GM18507 (cell line): Measurements from ENCODE around the gene E2F7.

Experiments
- DNase-seq: peaks from one replicate; pipeline ENCODE4 v3.0.0; 2011; ENCODE audit warnings: low read depth; ENCODE audit not compliant: insufficient read length; ENCODE audit errors: extremely low spot score
- FAIRE-seq: peaks from 2 replicates; lab custom pipeline; 2011; peaks lifted over from hg19 to GRCh38; lab: Jason Lieb, UNC

The E2F7 gene

GRCh38 chr12:77032406-77032805 lies 33.0 kb downstream of the E2F7 start:
- no peak for FAIRE-seq

GRCh38 chr12:77031745-77032144 lies 33.6 kb downstream of the E2F7 start:
- FAIRE-seq (no peak), DNase-seq (no peak)

More at GRCh38 chr12:77032406-77032805, 33.0 kb downstream of the E2F7 start:
- DNase-seq, result no peak

GRCh38 chr12:77025782-77026314 lies 39.5 kb downstream of the E2F7 start:
- FAIRE-seq (no peak), DNase-seq (no peak)

GRCh38 chr12:77023501-77023900 lies 41.9 kb downstream of the E2F7 start:
- DNase-seq (no peak), FAIRE-seq (no peak)

GRCh38 chr12:77019920-77020319 lies 45.4 kb downstream of the E2F7 start:
- DNase-seq, result no peak
- no peak for FAIRE-seq

GRCh38 chr12:77016606-77017005 lies 48.8 kb downstream of the E2F7 start:
- no peak for DNase-seq

GRCh38 chr12:77013091-77013490 lies 52.3 kb downstream of the E2F7 start:
- FAIRE-seq (peak; percentile 39), DNase-seq (no peak)

More at GRCh38 chr12:77016606-77017005, 48.8 kb downstream of the E2F7 start:
- no peak for FAIRE-seq

- FAIRE-seq, result peak; percentile 66
- peak; percentile 29 for DNase-seq
These were observed 54.4 kb downstream of the E2F7 start for GRCh38 chr12:77010691-77011548.

GRCh38 chr12:77007476-77007875 lies 57.9 kb downstream of the E2F7 start:
- DNase-seq, result no peak
- FAIRE-seq, result no peak

GRCh38 chr12:77005611-77006098 lies 59.7 kb downstream of the E2F7 start:
- no peak for FAIRE-seq
- no peak for DNase-seq

GRCh38 chr12:77003914-77004313 lies 61.5 kb downstream of the E2F7 start:
- FAIRE-seq (no peak), DNase-seq (no peak)

- FAIRE-seq (no peak), DNase-seq (no peak)
These were observed 62.1 kb downstream of the E2F7 start for GRCh38 chr12:77003246-77003645.

GRCh38 chr12:77002382-77002781 lies 63.0 kb downstream of the E2F7 start:
- DNase-seq (no peak), FAIRE-seq (no peak)

GRCh38 chr12:77001276-77001675 lies 64.1 kb downstream of the E2F7 start:
- DNase-seq, result no peak
- FAIRE-seq, result no peak

- FAIRE-seq (no peak), DNase-seq (no peak)
These were observed 66.3 kb downstream of the E2F7 start for GRCh38 chr12:76998908-76999556.

- DNase-seq, result no peak
- FAIRE-seq, result no peak
These were observed 67.0 kb downstream of the E2F7 start for GRCh38 chr12:76998386-76998785.

- no peak for FAIRE-seq
These were observed 68.2 kb downstream of the E2F7 start for GRCh38 chr12:76997011-76997780.

GRCh38 chr12:76990716-76991115 lies 74.7 kb downstream of the E2F7 start:
- FAIRE-seq (no peak), DNase-seq (no peak)

More at GRCh38 chr12:76997011-76997780, 68.2 kb downstream of the E2F7 start:
- no peak for DNase-seq

GRCh38 chr12:76984566-76984965 lies 80.8 kb downstream of the E2F7 start:
- FAIRE-seq (no peak), DNase-seq (no peak)

- FAIRE-seq (no peak), DNase-seq (no peak)
These were observed 81.9 kb downstream of the E2F7 start for GRCh38 chr12:76983420-76983819.
